ENCODE measurements around the gene CMIP. TPM values are rescaled to one million over a fixed set of nuclear protein-coding genes. Genes with fewer than 3 reads are reported as not detected.

CMIP gene
- polyA plus RNA-seq, 1 of the 3 experiments (the other 2 are of a cell fraction) = 5.4 TPM

DNA sequence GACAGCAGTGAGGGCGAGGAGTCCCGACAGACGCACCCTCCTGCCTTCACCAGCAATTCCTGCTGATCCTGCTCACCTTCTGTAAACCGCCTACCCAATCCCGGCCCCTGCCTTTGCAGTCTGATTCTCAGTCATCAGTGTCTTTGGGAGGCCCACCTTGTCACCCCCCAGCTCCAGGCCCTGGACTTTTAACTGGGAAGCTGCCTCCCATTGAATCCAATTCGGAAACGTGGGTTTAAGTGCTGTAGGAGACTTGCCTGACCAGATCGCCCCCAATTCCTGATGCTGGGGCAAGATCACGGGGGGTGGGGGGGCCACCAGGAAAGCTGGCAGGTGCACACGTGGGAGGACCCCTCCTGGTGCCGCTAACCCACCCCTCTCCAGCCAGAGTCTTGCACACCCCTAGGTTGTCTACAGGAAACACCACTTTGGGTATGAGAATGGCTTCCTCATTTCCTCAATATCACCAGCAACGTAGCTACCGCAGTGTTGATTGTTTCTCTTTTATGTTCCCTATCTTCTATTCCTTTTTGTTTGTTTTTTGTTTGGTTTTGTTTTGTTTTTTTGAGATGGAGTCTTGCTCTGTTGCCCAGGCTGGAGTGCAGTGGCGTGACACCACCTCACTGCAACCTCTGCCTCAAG lies 46.6 kb upstream of the CMIP start:
- H3F3A ChIP-seq (replicated peaks; ENCODE audit: insufficient read depth) = peaks cover 5% of the 10 kb centered on the region
- H3K4me1 ChIP-seq (ENCODE audit: control insufficient read depth in 1 of 2, insufficient read depth in 2 of 2, low read depth in 1 of 2, low read length in 1 of 2) = peaks cover 0 to 3% of the 10 kb centered on the region in 2 experiments; a peak in 1 of 4 replicates
- H3K4me3 ChIP-seq (ENCODE audit: low read depth in 2 of 2, low read length in 1 of 2) = no peak overlapping the region
- DNase-seq = no peak
- POLR2A ChIA-PET = no interaction called here
- no peak overlapping the region for H2AFZ ChIP-seq (ENCODE audit: low read depth)
- no peaks in the 10 kb centered on the region for H3K79me2 ChIP-seq (ENCODE audit: insufficient read depth)
- H4K20me1 ChIP-seq (ENCODE audit: insufficient read depth) = no peaks in the 10 kb centered on the region
- H3K9ac ChIP-seq = no peak overlapping the region
- CTCF ChIA-PET = no interaction called here
- no peaks in the 10 kb centered on the region for H3K36me3 ChIP-seq (replicated peaks in 1 of 2; ENCODE audit: control insufficient read depth in 1 of 2, insufficient read depth in 2 of 2, low read length in 1 of 2)
- no peak overlapping the region for H3K27ac ChIP-seq (ENCODE audit: low read depth in 2 of 2, low read length in 1 of 2)
- 89% methylated on average over 14 of the region's 14 CpGs for WGBS (ENCODE audit: low lambda C conversion rate)
- H3K27me3 ChIP-seq (ENCODE audit: insufficient read depth) = no peaks in the 10 kb centered on the region
- no peaks in the 10 kb centered on the region; the same call in 1 of the 2 replicates for H3K9me3 ChIP-seq
- no peak overlapping the region for H3K4me2 ChIP-seq
- H3K9me2 ChIP-seq = no peaks in the 10 kb centered on the region
- TF ChIP-seq MEF2A (IDR thresholded peaks at IDR 0.05; ENCODE audit: borderline replicate concordance, low read depth) = no peak
- TF ChIP-seq GATA2 (CRISPR knock-in tag; IDR thresholded peaks at IDR 0.05) = no peak
- no peak for TF ChIP-seq IRF3 (IDR thresholded peaks at IDR 0.05; ENCODE audit: low read depth, low read length)

DNA sequence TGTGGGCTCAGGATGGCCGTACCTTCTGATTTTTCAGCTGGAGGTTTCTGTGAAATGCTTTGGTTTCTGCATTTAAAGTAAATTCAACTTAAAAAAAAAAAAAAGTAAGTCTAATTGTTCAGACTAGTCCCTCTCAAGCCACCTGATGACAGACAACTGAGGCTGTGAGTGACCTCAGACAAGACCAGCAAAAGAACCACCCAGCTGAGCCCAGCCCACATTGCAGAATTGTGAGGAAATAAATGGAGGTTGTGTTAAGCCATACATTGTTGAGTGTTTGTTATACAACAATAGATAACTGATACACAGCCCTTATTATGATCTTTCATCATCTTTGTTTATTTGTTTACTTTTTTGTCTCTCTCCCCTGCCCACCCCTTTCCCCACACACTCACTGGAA lies 44.7 kb upstream of the CMIP start:
- Histone ChIP-seq H3K4me2 (no peak overlapping the region), H3K9me3 (no peaks in the 10 kb centered on the region; the same call in 1 of the 2 replicates), H3K9ac (no peak overlapping the region), H3K9me2 (no peaks in the 10 kb centered on the region), H3F3A (replicated peaks; ENCODE audit: insufficient read depth) (peaks cover 5% of the 10 kb centered on the region), H2AFZ (ENCODE audit: low read depth) (no peak overlapping the region), H4K20me1 (ENCODE audit: insufficient read depth) (no peaks in the 10 kb centered on the region), H3K36me3 (replicated peaks in 1 of 2; ENCODE audit: control insufficient read depth in 1 of 2, insufficient read depth in 2 of 2, low read length in 1 of 2) (no peaks in the 10 kb centered on the region), H3K79me2 (ENCODE audit: insufficient read depth) (no peaks in the 10 kb centered on the region), H3K4me3 (ENCODE audit: low read depth in 2 of 2, low read length in 1 of 2) (no peak overlapping the region), H3K27me3 (ENCODE audit: insufficient read depth) (no peaks in the 10 kb centered on the region), H3K27ac (ENCODE audit: low read depth in 2 of 2, low read length in 1 of 2) (no peak overlapping the region), H3K4me1 (ENCODE audit: control insufficient read depth in 1 of 2, insufficient read depth in 2 of 2, low read depth in 1 of 2, low read length in 1 of 2) (peaks cover 0 to 5% of the 10 kb centered on the region in 2 experiments; a peak in 1 of 4 replicates)
- WGBS (ENCODE audit: low lambda C conversion rate) = 86% methylated on average over 1 of the region's 1 CpG
- DNase-seq = no peak
- TF ChIP-seq FOSL2 (IDR thresholded peaks at IDR 0.05; ENCODE audit: borderline replicate concordance, low read depth) = no peak
- TF ChIP-seq MXI1 (IDR thresholded peaks at IDR 0.05; ENCODE audit: low read depth, low read length) = no peak
- no peak for TF ChIP-seq TCF12 (IDR thresholded peaks at IDR 0.05)
- TF ChIP-seq USF1 (IDR thresholded peaks at IDR 0.05; ENCODE audit: borderline replicate concordance, low read depth) = no peak
- TF ChIP-seq NRF1 (IDR thresholded peaks at IDR 0.05; ENCODE audit: low read depth, low read length) = no peak
- TF ChIP-seq RCOR1 (IDR thresholded peaks at IDR 0.05; ENCODE audit: low read length) = no peak
- TF ChIP-seq REST (IDR thresholded peaks at IDR 0.05; ENCODE audit: low read depth, low read length) = no peak
- no peak for TF ChIP-seq MEF2A (IDR thresholded peaks at IDR 0.05; ENCODE audit: borderline replicate concordance, low read depth)
- TF ChIP-seq EP300 (IDR thresholded peaks at IDR 0.05; ENCODE audit: borderline replicate concordance in 1 of 2, low read depth in 1 of 2, low read length in 1 of 2) = no peak
- no peak for TF ChIP-seq POLR2AphosphoS5 (IDR thresholded peaks at IDR 0.05; ENCODE audit: low read depth, low read length)
- no peak for TF ChIP-seq ELF1 (IDR thresholded peaks at IDR 0.05)
- TF ChIP-seq NFIC (IDR thresholded peaks at IDR 0.05; ENCODE audit: borderline replicate concordance) = no peak
- TF ChIP-seq, protein P1, sequence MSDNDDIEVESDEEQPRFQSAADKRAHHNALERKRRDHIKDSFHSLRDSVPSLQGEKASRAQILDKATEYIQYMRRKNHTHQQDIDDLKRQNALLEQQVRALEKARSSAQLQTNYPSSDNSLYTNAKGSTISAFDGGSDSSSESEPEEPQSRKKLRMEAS (IDR thresholded peaks at IDR 0.05; ENCODE audit: low read depth) = no peak
- TF ChIP-seq RXRA (IDR thresholded peaks at IDR 0.05; ENCODE audit: borderline replicate concordance, low read depth) = no peak
- TF ChIP-seq JUND (IDR thresholded peaks at IDR 0.05) = no peak
- CTCF ChIA-PET = interaction anchor here (0.7 to 2.1 kb wide), 3 partner anchors 17 to 314 kb away, joined by 3 to 6 read pairs (median 3); no protein-coding TSS in a partner anchor
- POLR2A ChIA-PET = no interaction called here

Measured in SK-N-SH (cell line).